HepG2 (cell line): Measurements from ENCODE around the gene NFRKB. TPM values are rescaled to one million over a fixed set of nuclear protein-coding genes. Genes with fewer than 3 reads are reported as not detected.

Experiments used
- AKAP8 ChIP-seq: sonication (generic); formaldehyde crosslinking; IDR thresholded peaks from 2 replicates; pipeline ENCODE4 v1.5.1; 2020; ENCODE audit warnings: mild to moderate bottlenecking, missing genetic modification reagents
- ARID4A ChIP-seq: sonication (generic); formaldehyde crosslinking; IDR thresholded peaks from 2 replicates; pipeline ENCODE4 v1.5.0; 2020; ENCODE audit warnings: mild to moderate bottlenecking, missing genetic modification reagents, borderline replicate concordance
- BRF2 ChIP-seq: sonication (generic); formaldehyde crosslinking; IDR thresholded peaks from 2 replicates; pipeline ENCODE4 v1.8.1; 2022; ENCODE audit warnings: mild to moderate bottlenecking, missing genetic modification reagents
- HNF1A ChIP-seq, 2 experiments: sonication (generic) in 1 of 2; formaldehyde crosslinking in 1 of 2; IDR thresholded peaks; 2 replicates each; pipeline versions ENCODE4 v1.4.0 to v1.6.1; 2016 to 2020; ENCODE audit warnings: borderline replicate concordance in 1 of 2, low read depth in 1 of 2, mild to moderate bottlenecking in 1 of 2, missing genetic modification reagents in 1 of 2
- MTF1 ChIP-seq: sonication (generic); formaldehyde crosslinking; IDR thresholded peaks from 2 replicates; pipeline ENCODE4 v1.5.0; 2020; ENCODE audit warnings: missing genetic modification reagents
- POLR2AphosphoS2 ChIP-seq: IDR thresholded peaks from 2 replicates; pipeline ENCODE4 v1.6.1; 2011; ENCODE audit warnings: low read depth, low read length, improper control_type of control experiment
- TEAD3 ChIP-seq: optimal IDR thresholded peaks from 2 replicates; pipeline ENCODE3; 2016; ENCODE audit warnings: borderline replicate concordance
- ZMAT3 ChIP-seq: sonication (generic); formaldehyde crosslinking; conservative IDR thresholded peaks from 2 replicates; pipeline ENCODE4 v1.7.0; 2021; ENCODE audit warnings: missing genetic modification reagents
- ZMYM2 ChIP-seq: sonication (generic); formaldehyde crosslinking; IDR thresholded peaks from 2 replicates; pipeline ENCODE4 v1.8.0; 2022; ENCODE audit warnings: mild to moderate bottlenecking, missing genetic modification reagents
- ZNF160 ChIP-seq: sonication (generic); formaldehyde crosslinking; IDR thresholded peaks from 2 replicates; pipeline ENCODE4 v1.8.0; 2022; ENCODE audit warnings: mild to moderate bottlenecking, inconsistent platforms, missing genetic modification reagents
- ZNF501 ChIP-seq: sonication (generic); formaldehyde crosslinking; IDR thresholded peaks from 2 replicates; pipeline ENCODE4 v1.5.1; 2020; ENCODE audit warnings: mild to moderate bottlenecking, moderate library complexity, missing genetic modification reagents
- ZNF557 ChIP-seq: sonication (generic); formaldehyde crosslinking; IDR thresholded peaks from 2 replicates; pipeline ENCODE4 v1.4.0; 2020; ENCODE audit warnings: missing genetic modification reagents
- ZNF589 ChIP-seq: sonication (generic); formaldehyde crosslinking; conservative IDR thresholded peaks from 2 replicates; pipeline ENCODE4 v1.8.0; 2022; ENCODE audit warnings: mild to moderate bottlenecking, moderate library complexity, missing genetic modification reagents
- ZNF773 ChIP-seq: sonication (generic); formaldehyde crosslinking; IDR thresholded peaks from 2 replicates; pipeline ENCODE4 v1.4.0; 2020; ENCODE audit warnings: missing genetic modification reagents, borderline replicate concordance
- ZNF839 ChIP-seq: sonication (generic); formaldehyde crosslinking; IDR thresholded peaks from 2 replicates; pipeline ENCODE4 v1.4.0; 2020; ENCODE audit warnings: missing genetic modification reagents, mild to moderate bottlenecking, borderline replicate concordance
- ZNF891 ChIP-seq: sonication (generic); formaldehyde crosslinking; IDR thresholded peaks from 2 replicates; pipeline ENCODE4 v1.5.0; 2020; ENCODE audit warnings: mild to moderate bottlenecking, missing genetic modification reagents
- ZUFSP ChIP-seq: sonication (generic); formaldehyde crosslinking; IDR thresholded peaks from 2 replicates; pipeline ENCODE4 v1.9.0; 2021; ENCODE audit warnings: missing genetic modification reagents, mild to moderate bottlenecking, borderline replicate concordance
- polyA plus RNA-seq, 8 experiments: library from polyadenylated mRNA; depleted of rRNA in 3 of 8; stranded (reverse) in 7 of 8; unstranded in 1 of 8; fragments of >200 nt; fragmentation: Illumina TruSeq in 4 of 8; extraction: Trizol in 4 of 8; gene quantifications; 2 replicates each; pipeline versions ENCODE4 v1.2.1 to v1.2.3, GENCODE V29; 2011 to 2016; ENCODE audit warnings: low read depth in 4 of 8, missing spikeins in 1 of 8, mixed read lengths in 1 of 8; ENCODE audit not compliant: insufficient read depth in 1 of 8
- total RNA-seq, 5 experiments: library from RNA; depleted of rRNA; stranded (reverse); fragments of >200 nt; fragmentation: Illumina TruSeq; extraction: Trizol; gene quantifications; 2 replicates each; pipeline ENCODE4 v1.2.3, GENCODE V29; 2016; ENCODE audit warnings: low read depth in 1 of 5

NFRKB gene
- total and polyA plus RNA-seq, 2 of the 13 experiments (the other 11 are each of a cell fraction or from before 2014, with no cell fraction given) = 22.9 to 23.7 TPM

- 0 out of 2 replicates have a peak, but pooled peaks have one; percentile 48 for TF ChIP-seq HNF1A (IDR thresholded peaks at IDR 0.05; ENCODE audit: low read depth)
- peak; percentile 63; the same call in 1 of the 2 replicates for TF ChIP-seq HNF1A (CRISPR knock-in tag; IDR thresholded peaks at IDR 0.05; ENCODE audit: borderline replicate concordance)
- TF ChIP-seq TEAD3 (CRISPR knock-in tag) = peak; percentile 67
- TF ChIP-seq MTF1 (CRISPR knock-in tag) = no peak
- TF ChIP-seq BRF2 (CRISPR knock-in tag) = no peak
- TF ChIP-seq ZMYM2 (CRISPR knock-in tag) = no peak
- no peak for TF ChIP-seq ZUFSP (CRISPR knock-in tag)
- peak; percentile 54; the same call in 1 of the 2 replicates for TF ChIP-seq ARID4A (CRISPR knock-in tag)
- TF ChIP-seq ZNF557 (CRISPR knock-in tag) = no peak
- TF ChIP-seq AKAP8 (CRISPR knock-in tag) = 0 out of 2 replicates have a peak, but pooled peaks have one; percentile 48
- TF ChIP-seq ZNF839 = no peak
- no peak for TF ChIP-seq ZNF773 (CRISPR knock-in tag)
- TF ChIP-seq POLR2AphosphoS2 = no peak
- TF ChIP-seq ZMAT3 (CRISPR knock-in tag) = peak; percentile 61; the same call in 1 of the 2 replicates
- peak; percentile 59; the same call in 1 of the 2 replicates for TF ChIP-seq ZNF501
- TF ChIP-seq ZNF589 (CRISPR knock-in tag) = no peak
- TF ChIP-seq ZNF891 = no peak
- TF ChIP-seq ZNF160 (CRISPR knock-in tag) = no peak; the same call in 1 of the 2 replicates
Observed at GRCh38 chr11:129853518-129854231, 41.7 kb downstream of the NFRKB start (continued).
